Smooth muscle cell (in vitro differentiated cells): ENCODE results near the gene BIVM. TPM values are rescaled to one million over a fixed set of nuclear protein-coding genes. Genes with fewer than 3 reads are reported as not detected.

ENCODE experiments used
- DNase-seq: peaks from one replicate; lab custom pipeline; 2025; ENCODE audit not compliant: unreplicated experiment; lab: John Stamatoyannopoulos, UW
- H2AFZ ChIP-seq: fragments of 200-600 bp; sonication (generic); 2 replicates; pipeline ENCODE4 v1.6.0; 2016; ENCODE audit warnings: antibody characterized with exemption, low read depth, mild to moderate bottlenecking
- H3F3A ChIP-seq: fragments of 200-600 bp; sonication (generic); 2 replicates; pipeline ENCODE4 v1.6.0; 2017; ENCODE audit warnings: antibody characterized with exemption, low read depth
- H3K27ac ChIP-seq: fragments of 200-600 bp; sonication (generic); 2 replicates; pipeline ENCODE4 v1.5.1; 2016; ENCODE audit warnings: low read depth, mild to moderate bottlenecking
- H3K27me3 ChIP-seq: fragments of 200-600 bp; sonication (generic); 2 replicates; pipeline ENCODE4 v1.6.1; 2016; ENCODE audit warnings: low read depth, mild to moderate bottlenecking
- H3K36me3 ChIP-seq: fragments of 200-600 bp; sonication (generic); 2 replicates; pipeline ENCODE4 v1.5.1; 2016; ENCODE audit warnings: low read depth
- H3K4me1 ChIP-seq: fragments of 200-600 bp; sonication (generic); 2 replicates; pipeline ENCODE4 v1.5.1; 2016; ENCODE audit warnings: low read depth
- H3K4me2 ChIP-seq: fragments of 200-600 bp; sonication (generic); 2 replicates; pipeline ENCODE4 v1.6.0; 2016; ENCODE audit warnings: mild to moderate bottlenecking
- H3K4me3 ChIP-seq: fragments of 200-600 bp; sonication (generic); 2 replicates; pipeline ENCODE4 v1.5.1; 2016; ENCODE audit warnings: mild to moderate bottlenecking
- H3K79me2 ChIP-seq: fragments of 200-600 bp; sonication (generic); 2 replicates; pipeline ENCODE4 v1.6.0; 2016; ENCODE audit warnings: low read depth, mild to moderate bottlenecking
- H3K9ac ChIP-seq: fragments of 200-600 bp; sonication (generic); 2 replicates; pipeline ENCODE4 v1.6.0; 2016; ENCODE audit warnings: low read depth
- H3K9me3 ChIP-seq: fragments of 200-600 bp; sonication (generic); replicated peaks from 2 replicates; pipeline ENCODE4 v1.5.1; 2016; ENCODE audit warnings: low read depth
- H4K20me1 ChIP-seq: fragments of 200-600 bp; sonication (generic); 2 replicates; pipeline ENCODE4 v1.6.0; 2016; ENCODE audit warnings: low read depth
- WGBS: methylation state at CpG from one replicate; pipeline ENCODE4 v1.1.7; 2016; ENCODE audit warnings: low lambda C conversion rate; 5-methylcytosine and 5-hydroxymethylcytosine counted together
- polyA plus RNA-seq: library from polyadenylated mRNA; unstranded; fragments of >200 nt; fragmentation: Nextera tagmentation; extraction: Ambion mirVana; gene quantifications from 2 replicates; pipeline ENCODE4 v1.2.1, GENCODE V29; 2016
- total RNA-seq: library from RNA; depleted of rRNA; stranded (reverse); fragments of >200 nt; gene quantifications from 2 replicates; pipeline ENCODE4 v1.2.3, GENCODE V29; 2014
- TF ChIP-seq, protein P1 (sequence below): fragments of 200-600 bp; sonication (generic); IDR thresholded peaks from 2 replicates; pipeline ENCODE4 v1.5.1; 2017; ENCODE audit warnings: borderline replicate concordance, mild to moderate bottlenecking, antibody characterized with exemption; ENCODE audit not compliant: insufficient read depth, poor library complexity, severe bottlenecking

The BIVM gene
- total and polyA plus RNA-seq, 2 experiments from 2014 or later, result 7.7 to 9.1 TPM

DNA sequence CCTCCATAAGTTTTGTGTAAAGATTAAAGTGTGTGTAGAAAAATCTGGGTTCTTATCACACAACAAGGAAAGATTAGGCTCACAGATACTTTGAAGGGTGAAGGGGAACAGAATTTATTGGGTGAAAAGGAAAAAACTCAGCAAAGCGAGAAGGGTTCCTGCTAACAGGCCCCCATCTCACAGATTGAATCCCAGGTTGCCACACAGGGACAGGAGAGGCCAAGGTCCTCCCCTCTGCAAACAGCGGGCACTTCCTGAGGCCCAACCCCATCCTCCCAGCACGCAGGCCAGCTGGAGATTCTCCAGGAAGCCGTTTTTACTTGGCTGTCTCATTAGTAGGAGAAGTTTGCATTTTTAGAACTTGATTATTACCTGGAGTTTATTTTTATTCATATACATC is 31.7 kb downstream of the BIVM start:
- H3K27ac ChIP-seq, result no peak overlapping the region
- H2AFZ ChIP-seq, result no peak overlapping the region
- 69% methylated on average over 4 of the region's 4 CpGs for WGBS

DNA sequence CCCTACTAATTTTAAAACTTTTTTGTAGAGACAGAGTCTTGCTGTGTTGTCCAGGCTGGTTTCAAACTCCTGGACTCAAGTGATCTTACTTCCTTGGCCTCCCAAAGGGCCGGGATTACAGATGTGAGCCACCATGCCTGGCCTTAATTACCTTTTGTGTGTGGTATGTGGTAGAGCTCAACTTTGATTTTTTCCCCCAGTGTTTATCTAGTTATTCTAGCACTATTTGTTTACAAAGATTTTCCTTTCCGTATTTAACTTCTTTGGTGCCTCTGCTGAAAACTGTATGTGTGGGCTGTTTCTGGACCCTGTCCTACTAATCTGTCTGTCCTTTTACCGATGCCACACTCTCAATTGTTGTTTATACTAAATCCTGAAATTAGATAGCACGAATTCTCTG is 37.6 kb downstream of the BIVM start:
- 89% methylated on average over 4 of the region's 4 CpGs for WGBS
- no peak overlapping the region for H2AFZ ChIP-seq
- H3K4me2 ChIP-seq, result no peak overlapping the region
- H3K79me2 ChIP-seq, result no peaks in the 10 kb centered on the region
- TF ChIP-seq, protein P1, sequence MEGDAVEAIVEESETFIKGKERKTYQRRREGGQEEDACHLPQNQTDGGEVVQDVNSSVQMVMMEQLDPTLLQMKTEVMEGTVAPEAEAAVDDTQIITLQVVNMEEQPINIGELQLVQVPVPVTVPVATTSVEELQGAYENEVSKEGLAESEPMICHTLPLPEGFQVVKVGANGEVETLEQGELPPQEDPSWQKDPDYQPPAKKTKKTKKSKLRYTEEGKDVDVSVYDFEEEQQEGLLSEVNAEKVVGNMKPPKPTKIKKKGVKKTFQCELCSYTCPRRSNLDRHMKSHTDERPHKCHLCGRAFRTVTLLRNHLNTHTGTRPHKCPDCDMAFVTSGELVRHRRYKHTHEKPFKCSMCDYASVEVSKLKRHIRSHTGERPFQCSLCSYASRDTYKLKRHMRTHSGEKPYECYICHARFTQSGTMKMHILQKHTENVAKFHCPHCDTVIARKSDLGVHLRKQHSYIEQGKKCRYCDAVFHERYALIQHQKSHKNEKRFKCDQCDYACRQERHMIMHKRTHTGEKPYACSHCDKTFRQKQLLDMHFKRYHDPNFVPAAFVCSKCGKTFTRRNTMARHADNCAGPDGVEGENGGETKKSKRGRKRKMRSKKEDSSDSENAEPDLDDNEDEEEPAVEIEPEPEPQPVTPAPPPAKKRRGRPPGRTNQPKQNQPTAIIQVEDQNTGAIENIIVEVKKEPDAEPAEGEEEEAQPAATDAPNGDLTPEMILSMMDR, result no peak
- no peak overlapping the region for H3K9ac ChIP-seq
- no peak overlapping the region for H3K4me3 ChIP-seq
- H3K9me3 ChIP-seq, result no peaks in the 10 kb centered on the region
- H4K20me1 ChIP-seq, result no peaks in the 10 kb centered on the region
- H3K27ac ChIP-seq, result no peak overlapping the region
- no peaks in the 10 kb centered on the region for H3K4me1 ChIP-seq
- H3F3A ChIP-seq, result no peaks in the 10 kb centered on the region
- DNase-seq, result no peak
- H3K27me3 ChIP-seq, result no peaks in the 10 kb centered on the region
- peaks cover 6% of the 10 kb centered on the region for H3K36me3 ChIP-seq

More for the DNA sequence above, 31.7 kb downstream of the BIVM start:
- Histone ChIP-seq H3K9me3 (no peaks in the 10 kb centered on the region), H3K4me2 (no peak overlapping the region), H3K4me1 (no peaks in the 10 kb centered on the region), H3K9ac (no peak overlapping the region), H3K36me3 (no peaks in the 10 kb centered on the region), H4K20me1 (no peaks in the 10 kb centered on the region), H3K79me2 (no peaks in the 10 kb centered on the region), H3F3A (no peaks in the 10 kb centered on the region), H3K27me3 (no peaks in the 10 kb centered on the region), H3K4me3 (no peak overlapping the region)
- TF ChIP-seq, protein P1, result no peak
- DNase-seq, result no peak

DNA sequence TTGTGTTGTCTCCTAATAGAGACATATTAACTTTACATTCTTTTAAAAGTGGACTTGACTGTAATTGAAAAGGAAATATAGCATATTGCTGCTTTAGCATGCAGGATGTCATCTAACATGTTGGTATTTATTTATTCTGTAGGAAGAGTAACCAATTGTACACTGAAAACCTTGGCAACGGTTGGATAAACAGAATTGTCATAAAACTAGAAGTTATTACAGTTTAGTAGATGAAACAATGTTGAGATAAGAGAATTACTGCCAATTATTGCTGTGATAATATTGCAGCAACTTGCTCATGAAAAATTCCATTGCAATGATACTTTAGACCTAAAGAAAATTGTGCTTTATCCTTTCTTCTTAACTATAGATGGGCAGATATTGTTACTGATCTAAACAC is 39.4 kb downstream of the BIVM start:
- Histone ChIP-seq H3K36me3 (peaks cover 6% of the 10 kb centered on the region), H4K20me1 (no peaks in the 10 kb centered on the region), H3K9ac (no peak overlapping the region), H3K4me3 (no peak overlapping the region), H2AFZ (no peak overlapping the region), H3K79me2 (no peaks in the 10 kb centered on the region), H3F3A (no peaks in the 10 kb centered on the region), H3K9me3 (no peaks in the 10 kb centered on the region), H3K27me3 (no peaks in the 10 kb centered on the region), H3K27ac (no peak overlapping the region), H3K4me2 (no peak overlapping the region), H3K4me1 (no peaks in the 10 kb centered on the region)
- no peak for DNase-seq
- 91% methylated on average over 1 of the region's 1 CpG for WGBS
- TF ChIP-seq, protein P1, result no peak

DNA sequence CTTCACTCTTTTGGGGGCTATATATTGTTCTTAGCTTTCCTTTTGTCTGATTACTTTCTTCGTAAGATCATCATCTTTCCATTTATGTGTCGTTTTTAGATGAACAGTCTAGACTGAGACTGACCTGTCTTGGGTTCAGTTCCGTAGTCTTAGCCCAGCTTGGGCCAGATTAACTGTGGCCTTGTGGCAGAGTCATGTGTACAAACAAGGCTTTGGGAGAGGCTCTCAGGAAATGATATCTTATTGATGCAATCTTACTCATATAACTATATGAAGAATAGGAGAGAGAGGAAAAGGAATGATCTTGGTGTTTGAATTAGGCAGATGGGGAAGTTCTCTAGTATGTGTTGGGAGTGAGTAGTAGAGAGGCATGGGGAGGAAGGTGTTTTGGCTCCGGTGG is 40.1 kb downstream of the BIVM start:
- H3K4me2 ChIP-seq, result no peak overlapping the region
- no peak for DNase-seq
- WGBS, result 35% methylated on average over 4 of the region's 4 CpGs

More for the DNA sequence above, 40.1 kb downstream of the BIVM start:
- no peaks in the 10 kb centered on the region for H3K9me3 ChIP-seq
- no peaks in the 10 kb centered on the region for H3K79me2 ChIP-seq
- H4K20me1 ChIP-seq, result no peaks in the 10 kb centered on the region
- H3K27ac ChIP-seq, result no peak overlapping the region
- TF ChIP-seq, protein P1, result no peak
- no peak overlapping the region for H2AFZ ChIP-seq
- no peak overlapping the region for H3K4me3 ChIP-seq
- H3F3A ChIP-seq, result no peaks in the 10 kb centered on the region
- H3K36me3 ChIP-seq, result peaks cover 6% of the 10 kb centered on the region
- H3K9ac ChIP-seq, result no peak overlapping the region
- H3K27me3 ChIP-seq, result no peaks in the 10 kb centered on the region
- no peaks in the 10 kb centered on the region for H3K4me1 ChIP-seq
